Stimulated activated naive B cell treated with anti-CD40 and anti-IgM and Interleukin-4, amounts not matched to agents 10 μg/mL and 1 μg/mL and 100 μg/mL, for 72 hours (primary cell): ENCODE data around the gene ACBD4.

Experiments used
- ATAC-seq, 2 donors: fragments of 150-1000 bp; cut with Tn5 transposase; replicated peaks; 2 replicates each; pipeline ENCODE4 v1.10.0; 2021; ENCODE audit warnings: moderate library complexity in 1 of 2
- DNase-seq: peaks from one replicate; pipeline ENCODE4 v3.0.0; 2021
- H3K27ac Mint-ChIP-seq: one replicate; pipeline ENCODE4 v1.8.0; 2022; ENCODE audit warnings: mild to moderate bottlenecking, mixed read lengths
- H3K27me3 Mint-ChIP-seq, 2 donors: one replicate each; pipeline ENCODE4 v1.8.0; 2022; ENCODE audit warnings: mixed read lengths in 2 of 2
- H3K36me3 Mint-ChIP-seq, 2 donors: one replicate each; pipeline ENCODE4 v1.8.0; 2022; ENCODE audit warnings: mixed read lengths in 2 of 2, mild to moderate bottlenecking in 1 of 2
- H3K4me1 Mint-ChIP-seq, 2 donors: one replicate each; pipeline ENCODE4 v1.8.0; 2022; ENCODE audit warnings: mixed read lengths in 2 of 2, mild to moderate bottlenecking in 1 of 2
- H3K4me3 Mint-ChIP-seq, 2 donors: one replicate each; pipeline ENCODE4 v1.8.0; 2022; ENCODE audit warnings: mild to moderate bottlenecking in 2 of 2, mixed read lengths in 2 of 2, moderate library complexity in 1 of 2
- H3K9me3 Mint-ChIP-seq, 2 donors: one replicate each; pipeline ENCODE4 v1.8.0; 2022; ENCODE audit warnings: mixed read lengths in 2 of 2, mild to moderate bottlenecking in 1 of 2

ACBD4 gene

DNA sequence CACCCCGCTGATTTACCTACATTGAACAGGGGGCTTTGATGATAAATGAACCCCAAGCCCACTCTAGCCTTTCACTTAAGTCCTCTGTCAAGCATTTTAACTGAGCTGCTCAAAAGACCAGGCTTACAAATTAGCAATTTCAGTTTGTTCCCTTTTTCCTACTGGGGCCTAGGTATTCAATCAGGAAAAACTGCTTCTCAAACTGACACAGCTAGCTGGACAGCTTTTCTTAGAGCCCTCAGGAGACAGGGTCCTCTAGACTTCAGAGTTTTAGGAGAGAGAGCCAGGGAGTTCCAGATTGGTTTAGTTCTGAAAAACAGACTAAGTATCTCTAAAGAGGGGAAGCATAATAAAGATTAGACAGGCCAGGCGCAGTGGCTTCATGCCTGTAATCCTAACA lies 20.0 kb downstream of the ACBD4 start:
- H3K27me3 Mint-ChIP-seq = no peaks in the 10 kb centered on the region
- ATAC-seq = no peak
- peaks cover 24 to 54% of the 10 kb centered on the region in 2 donors for H3K4me1 Mint-ChIP-seq
- DNase-seq = no peak
- H3K27ac Mint-ChIP-seq = no peak overlapping the region
- no peaks in the 10 kb centered on the region for H3K9me3 Mint-ChIP-seq
- peaks cover 5 to 23% of the 10 kb centered on the region in 2 donors for H3K36me3 Mint-ChIP-seq
- no peak overlapping the region for H3K4me3 Mint-ChIP-seq

GRCh38 chr17:45156242-45156641 lies 20.8 kb downstream of the ACBD4 start:
- H3K4me1 Mint-ChIP-seq = peaks cover 20 to 48% of the 10 kb centered on the region in 2 donors
- no peaks in the 10 kb centered on the region for H3K9me3 Mint-ChIP-seq
- no peaks in the 10 kb centered on the region for H3K27me3 Mint-ChIP-seq
- no peak for DNase-seq
- peak overlapping the region; percentile 34 for H3K27ac Mint-ChIP-seq
- no peak for ATAC-seq
- H3K4me3 Mint-ChIP-seq = no peak overlapping the region
- H3K36me3 Mint-ChIP-seq = peaks cover 7 to 24% of the 10 kb centered on the region in 2 donors

DNA sequence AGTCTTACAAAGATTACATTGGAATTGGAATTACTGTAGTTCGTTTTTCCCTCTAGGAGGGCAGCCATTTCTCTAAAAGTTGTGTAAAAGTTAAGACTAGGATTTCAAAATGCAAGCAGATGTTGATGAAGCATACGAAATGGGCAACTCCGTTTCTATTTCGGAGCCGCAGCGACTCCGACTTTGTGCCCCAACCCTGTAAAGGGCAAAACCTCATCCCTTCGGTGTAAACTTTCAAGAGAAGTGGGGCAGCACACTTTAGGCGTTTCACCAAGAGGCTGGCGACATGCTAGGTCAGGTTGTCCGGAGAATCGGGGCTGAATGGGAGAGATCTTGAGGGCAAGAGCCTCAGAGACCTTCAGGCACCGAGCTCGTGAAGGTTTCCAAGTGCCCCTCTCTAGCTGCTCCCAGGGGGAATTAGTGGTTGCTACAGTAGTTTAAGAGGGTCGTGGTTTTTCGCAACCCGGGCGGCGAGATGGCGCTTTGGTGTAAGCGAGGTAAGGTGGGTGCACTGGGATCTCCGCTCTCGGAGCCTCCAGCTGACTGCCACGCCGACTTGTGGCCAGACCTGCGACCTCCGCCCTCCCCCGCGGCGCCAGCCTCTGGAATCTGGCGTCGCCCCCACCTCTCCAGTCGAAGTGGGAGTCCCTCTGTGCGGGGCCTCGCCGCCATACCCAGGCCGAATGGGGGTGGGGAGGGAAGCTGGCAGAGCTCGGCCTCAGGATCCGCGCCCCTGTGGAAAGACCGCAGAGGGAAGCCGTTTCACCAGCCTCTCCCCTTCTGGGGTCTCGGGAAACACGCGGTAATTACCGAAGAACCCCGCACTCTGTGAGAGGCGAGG lies 25.2 kb downstream of the ACBD4 start:
- ATAC-seq = peak; percentile 47 to 48
- DNase-seq = peak; percentile 62
- peak overlapping the region; percentile 93 to 100 for H3K4me3 Mint-ChIP-seq
- no peaks in the 10 kb centered on the region for H3K27me3 Mint-ChIP-seq
- H3K27ac Mint-ChIP-seq = peak overlapping the region; percentile 100
- peaks cover 24 to 46% of the 10 kb centered on the region in 2 donors for H3K4me1 Mint-ChIP-seq
- H3K36me3 Mint-ChIP-seq = peaks cover 15 to 28% of the 10 kb centered on the region in 2 donors
- H3K9me3 Mint-ChIP-seq = no peaks in the 10 kb centered on the region

DNA sequence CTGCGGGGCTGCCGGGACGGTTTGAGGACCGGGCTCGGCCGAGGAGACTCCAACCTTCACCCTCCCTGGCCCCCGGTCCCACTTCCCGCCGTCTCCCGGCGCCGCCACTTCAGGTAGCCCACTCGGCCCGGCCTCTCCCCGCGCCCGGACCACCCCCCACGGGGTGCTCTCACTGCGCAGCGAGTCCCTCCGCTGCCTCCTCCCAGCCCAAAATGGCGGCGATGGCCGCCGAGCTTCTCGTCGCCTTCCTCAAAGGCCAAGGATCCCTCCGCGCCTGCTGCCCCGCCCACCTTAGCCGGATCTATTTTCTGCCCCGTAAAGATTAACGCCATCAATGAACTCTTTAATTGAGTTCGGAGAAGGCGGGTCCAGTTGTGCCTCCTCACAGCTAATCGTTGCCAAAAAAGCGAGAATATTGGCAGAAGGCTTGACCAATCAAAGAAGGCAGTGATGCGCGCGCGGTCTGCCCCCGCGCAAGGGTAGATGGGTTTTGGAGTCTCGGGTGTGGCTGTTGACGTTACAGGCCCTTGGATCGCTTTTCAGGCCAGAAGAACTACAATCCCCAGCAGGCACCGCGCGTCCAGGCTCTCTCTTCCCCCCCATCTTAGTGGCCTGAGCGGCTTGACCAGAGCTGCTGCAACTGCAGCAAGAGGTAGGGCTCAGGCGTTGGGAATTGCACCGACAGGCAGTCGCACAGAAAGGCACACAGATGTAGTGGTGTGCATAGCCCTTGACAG lies 26.0 kb downstream of the ACBD4 start, which contains the start of gene HEXIM2:
HEXIM2 (plus strand) TSS at position 588 of the 737 bp plus-strand sequence. CDS start 919 bp downstream, outside the sequence.
- Mint-ChIP-seq H3K27me3 (no peaks in the 10 kb centered on the region), H3K27ac (peak within 1 kb of the TSS; percentile 100), H3K9me3 (no peaks in the 10 kb centered on the region), H3K36me3 (peaks cover 17 to 31% of the 10 kb centered on the region in 2 donors), H3K4me3 (peak within 1 kb of the TSS; percentile 93 to 100), H3K4me1 (peaks cover 22 to 38% of the 10 kb centered on the region in 2 donors)
- ATAC-seq (peak; percentile 95 to 96), DNase-seq (peak; percentile 99)

- ATAC-seq (no peak), DNase-seq (no peak)
- Mint-ChIP-seq H3K27ac (peak overlapping the region; percentile 100), H3K9me3 (no peaks in the 10 kb centered on the region), H3K36me3 (peaks cover 18 to 32% of the 10 kb centered on the region in 2 donors), H3K27me3 (no peaks in the 10 kb centered on the region), H3K4me3 (peak overlapping the region; percentile 93 to 100), H3K4me1 (peaks cover 22 to 38% of the 10 kb centered on the region in 2 donors)
These were observed 26.7 kb downstream of the ACBD4 start for GRCh38 chr17:45162025-45162687.

- no peak for ATAC-seq
- H3K27me3 Mint-ChIP-seq = no peaks in the 10 kb centered on the region
- H3K4me1 Mint-ChIP-seq = peaks cover 13 to 19% of the 10 kb centered on the region in 2 donors
- H3K9me3 Mint-ChIP-seq = no peaks in the 10 kb centered on the region
- no peak overlapping the region for H3K27ac Mint-ChIP-seq
- H3K4me3 Mint-ChIP-seq = no peak overlapping the region
- DNase-seq = no peak
- H3K36me3 Mint-ChIP-seq = peaks cover 14 to 27% of the 10 kb centered on the region in 2 donors
These were observed 29.3 kb downstream of the ACBD4 start for GRCh38 chr17:45164734-45165269.

- no peaks in the 10 kb centered on the region for H3K9me3 Mint-ChIP-seq
- H3K4me3 Mint-ChIP-seq = no peak overlapping the region
- peaks cover 11 to 25% of the 10 kb centered on the region in 2 donors for H3K36me3 Mint-ChIP-seq
- DNase-seq (no peak), ATAC-seq (no peak)
- peaks cover 19 to 34% of the 10 kb centered on the region in 2 donors for H3K4me1 Mint-ChIP-seq
- H3K27me3 Mint-ChIP-seq = no peaks in the 10 kb centered on the region
- no peak overlapping the region for H3K27ac Mint-ChIP-seq
These were observed 33.7 kb downstream of the ACBD4 start for GRCh38 chr17:45168991-45169752.

- Mint-ChIP-seq H3K27ac (peak overlapping the region; percentile 75), H3K36me3 (peaks cover 3 to 20% of the 10 kb centered on the region in 2 donors), H3K9me3 (no peaks in the 10 kb centered on the region), H3K27me3 (no peaks in the 10 kb centered on the region), H3K4me1 (peaks cover 15 to 27% of the 10 kb centered on the region in 2 donors), H3K4me3 (no peak overlapping the region)
- no peak for ATAC-seq
- DNase-seq = no peak
These were observed 34.9 kb downstream of the ACBD4 start for GRCh38 chr17:45170280-45170930.

- ATAC-seq = no peak
- Mint-ChIP-seq H3K9me3 (no peaks in the 10 kb centered on the region), H3K27me3 (no peaks in the 10 kb centered on the region), H3K4me1 (peaks cover 15 to 27% of the 10 kb centered on the region in 2 donors), H3K27ac (peak overlapping the region; percentile 75), H3K36me3 (peaks cover 3 to 19% of the 10 kb centered on the region in 2 donors), H3K4me3 (peak overlapping the region in 1 of 2 donors; percentile 16)
- DNase-seq = no peak
These were observed 35.4 kb downstream of the ACBD4 start for GRCh38 chr17:45170931-45171337.

DNA sequence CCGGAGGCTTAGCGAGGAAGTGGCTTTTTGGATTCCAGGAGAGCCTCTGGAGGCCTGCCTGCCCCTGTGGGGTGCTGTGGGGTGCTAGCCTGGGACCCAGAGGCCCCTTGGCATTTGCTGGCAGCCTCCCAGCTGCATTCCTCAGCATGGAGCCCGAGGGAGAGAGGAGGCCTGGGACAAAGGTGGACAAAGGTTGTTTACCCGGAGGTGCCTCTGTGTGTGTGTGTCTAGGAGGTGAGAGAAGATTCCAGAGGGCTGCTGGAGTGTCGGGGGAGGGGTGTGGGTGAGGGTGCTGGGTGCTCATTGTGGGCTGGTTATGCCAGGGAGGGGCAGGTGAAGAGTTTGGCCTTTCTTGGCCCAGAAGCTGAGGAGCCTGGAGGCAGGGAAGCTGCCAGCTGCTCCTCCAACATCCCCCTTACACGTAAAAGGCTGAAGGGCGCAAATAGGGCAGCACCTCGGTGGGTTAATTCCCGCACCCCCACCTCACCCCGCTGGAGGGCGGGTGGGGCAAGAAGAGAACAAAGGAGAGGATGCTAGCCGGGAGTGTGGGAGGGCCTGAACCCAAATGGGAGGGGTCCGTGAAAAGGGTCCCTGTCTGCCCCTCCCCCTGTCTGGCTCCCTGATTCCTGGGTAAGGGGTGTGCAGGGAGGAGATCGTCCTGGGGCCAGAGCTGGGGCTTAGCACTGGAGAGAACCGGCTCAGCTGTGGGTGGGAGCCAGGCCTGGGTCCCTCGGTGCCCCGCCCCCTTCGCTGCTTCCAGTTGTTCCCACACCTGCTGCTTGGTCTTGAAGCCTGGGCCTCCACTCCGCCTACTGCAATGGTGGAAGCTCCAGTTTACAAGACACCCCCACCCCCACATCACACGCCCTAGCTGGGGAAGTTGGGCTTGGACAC lies 36.1 kb downstream of the ACBD4 start:
- no peaks in the 10 kb centered on the region for H3K9me3 Mint-ChIP-seq
- peak overlapping the region; percentile 81 for H3K27ac Mint-ChIP-seq
- no peak for ATAC-seq
- H3K4me1 Mint-ChIP-seq = peaks cover 13 to 27% of the 10 kb centered on the region in 2 donors
- peak overlapping the region; percentile 76 to 79 for H3K4me3 Mint-ChIP-seq
- DNase-seq = no peak
- H3K36me3 Mint-ChIP-seq = peaks cover 0 to 14% of the 10 kb centered on the region in 2 donors
- no peaks in the 10 kb centered on the region for H3K27me3 Mint-ChIP-seq

DNA sequence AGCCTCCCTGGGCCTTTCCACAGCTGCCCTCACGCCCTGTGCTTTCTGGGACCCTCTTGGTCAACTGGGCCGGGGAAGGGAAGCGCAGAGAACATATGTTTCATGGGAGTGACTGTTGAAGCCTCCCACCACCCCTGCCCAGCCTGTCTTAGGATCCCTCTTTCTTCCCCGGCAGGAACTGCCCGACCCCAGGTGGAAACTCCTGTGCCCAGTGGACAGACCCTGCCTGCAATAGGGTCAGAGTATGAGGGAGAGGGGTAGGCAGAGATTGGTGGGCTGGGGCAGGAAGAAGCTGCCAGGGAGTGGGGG lies 36.7 kb downstream of the ACBD4 start:
- H3K36me3 Mint-ChIP-seq = peaks cover 0 to 14% of the 10 kb centered on the region in 2 donors
- H3K4me1 Mint-ChIP-seq = peaks cover 13 to 27% of the 10 kb centered on the region in 2 donors
- H3K9me3 Mint-ChIP-seq = no peaks in the 10 kb centered on the region
- peak overlapping the region; percentile 76 to 79 for H3K4me3 Mint-ChIP-seq
- no peak for DNase-seq
- H3K27me3 Mint-ChIP-seq = no peaks in the 10 kb centered on the region
- ATAC-seq = no peak
- H3K27ac Mint-ChIP-seq = peak overlapping the region; percentile 81

- Mint-ChIP-seq H3K27me3 (no peaks in the 10 kb centered on the region), H3K27ac (peak overlapping the region; percentile 81), H3K36me3 (peaks cover 0 to 14% of the 10 kb centered on the region in 2 donors), H3K4me1 (peaks cover 13 to 27% of the 10 kb centered on the region in 2 donors), H3K9me3 (no peaks in the 10 kb centered on the region), H3K4me3 (peak overlapping the region; percentile 76 to 79)
- peak; percentile 64 for DNase-seq
- peak; percentile 87 to 89 for ATAC-seq
These were observed 37.2 kb downstream of the ACBD4 start for GRCh38 chr17:45172541-45173286.
